CD4-positive, alpha-beta T cell treated with Interleukin-1 beta for 1 hour (primary cell): ENCODE data around the gene GFOD2.

Source experiments
- DNase-seq, 2 donors: peaks; one replicate each; pipeline ENCODE4 v3.0.0-alpha.2; 2020 to 2022

The GFOD2 gene

GRCh38 chr16:67668495-67669157 lies 50.5 kb downstream of the GFOD2 start:
- DNase-seq: peak; percentile 29 to 31

GRCh38 chr16:67667817-67668494 lies 51.2 kb downstream of the GFOD2 start:
- DNase-seq: peak; percentile 87 to 89

GRCh38 chr16:67667453-67667816 lies 51.7 kb downstream of the GFOD2 start:
- DNase-seq: no peak

GRCh38 chr16:67666559-67667452 lies 52.3 kb downstream of the GFOD2 start, which contains the start of the genes C16orf86 and ENKD1:
Gene C16orf86, plus strand, starts transcription at chr16:67666814. Its CDS starts 157 bp downstream, at chr16:67666971.
Gene ENKD1, minus strand, starts transcription at chr16:67666750. Its CDS starts 308 bp downstream, at chr16:67666442.
- peak; percentile 87 to 89 for DNase-seq

GRCh38 chr16:67666032-67666551 lies 53.0 kb downstream of the GFOD2 start:
- DNase-seq: no peak

GRCh38 chr16:67665598-67665997 lies 53.5 kb downstream of the GFOD2 start:
- no peak for DNase-seq

GRCh38 chr16:67664871-67665270 lies 54.2 kb downstream of the GFOD2 start:
- no peak for DNase-seq

- no peak for DNase-seq
These were observed 54.9 kb downstream of the GFOD2 start for GRCh38 chr16:67664258-67664657.

- DNase-seq: no peak
These were observed 55.3 kb downstream of the GFOD2 start for GRCh38 chr16:67663877-67664222.

- peak in 1 of 2 donors; percentile 25 for DNase-seq
These were observed 55.8 kb downstream of the GFOD2 start for GRCh38 chr16:67663151-67663876.

GRCh38 chr16:67662653-67663010 lies 56.5 kb downstream of the GFOD2 start:
- no peak for DNase-seq

GRCh38 chr16:67661886-67662652 lies 57.0 kb downstream of the GFOD2 start:
- no peak for DNase-seq

- no peak for DNase-seq
These were observed 57.9 kb downstream of the GFOD2 start for GRCh38 chr16:67661101-67661761.

- DNase-seq: peak; percentile 98
These were observed 58.5 kb downstream of the GFOD2 start, which contains the start of gene PARD6A for GRCh38 chr16:67660564-67661028. Gene PARD6A, plus strand, starts transcription at chr16:67660960. Its CDS starts 79 bp downstream, at chr16:67661039.

GRCh38 chr16:67659675-67660563 lies 59.2 kb downstream of the GFOD2 start, which contains the start of gene ACD:
Gene ACD, minus strand, starts transcription at chr16:67660260. Its CDS starts 40 bp downstream, at chr16:67660220.
- DNase-seq: peak; percentile 94 to 95

- DNase-seq: no peak
These were observed 60.1 kb downstream of the GFOD2 start for GRCh38 chr16:67658849-67659674.

- DNase-seq: no peak
These were observed 61.2 kb downstream of the GFOD2 start for GRCh38 chr16:67657751-67658518.

GRCh38 chr16:67657017-67657608 lies 62.0 kb downstream of the GFOD2 start:
- no peak for DNase-seq
